Measurements from ENCODE around the gene ALS2CL. TPM values are rescaled to one million over a fixed set of nuclear protein-coding genes. Genes with fewer than 3 reads are reported as not detected.

The ALS2CL gene
- total RNA-seq, 1 experiment from 2014 or later, result 11.2 TPM

- Mint-ChIP-seq H3K36me3 (ENCODE audit: insufficient read depth, unreplicated experiment) (peaks cover 5% of the 10 kb centered on the region), H3K4me3 (ENCODE audit: unreplicated experiment) (no peak overlapping the region), H3K27ac (ENCODE audit: unreplicated experiment) (no peak overlapping the region), H3K9me3 (ENCODE audit: unreplicated experiment) (no peaks in the 10 kb centered on the region), H3K4me1 (ENCODE audit: low read depth, unreplicated experiment) (no peaks in the 10 kb centered on the region), H3K27me3 (ENCODE audit: insufficient read depth, unreplicated experiment) (no peaks in the 10 kb centered on the region)
- Histone ChIP-seq H3K4me3 (ENCODE audit: low read depth, low read length) (no peak overlapping the region), H3K36me3 (ENCODE audit: control insufficient read depth, insufficient read depth, low read length) (no peaks in the 10 kb centered on the region), H3K27me3 (replicated peaks; ENCODE audit: control insufficient read depth, insufficient read depth, low read length) (no peaks in the 10 kb centered on the region), H3K9me3 (no peaks in the 10 kb centered on the region), H3K4me1 (peaks cover 10% of the 10 kb centered on the region)
- TF ChIP-seq CTCF (IDR thresholded peaks at IDR 0.05; ENCODE audit: insufficient read depth in 1 of 2, low read depth in 1 of 2, low read length in 1 of 2, severe bottlenecking in 1 of 2, unreplicated experiment in 1 of 2), result no peak
- ChIA-PET CTCF (no interaction called here), POLR2A (no interaction called here)
- intact Hi-C loops (cut with micrococcal nuclease; ENCODE audit: unreplicated experiment), result no loop called here
- peak in 1 of 2 experiments; percentile 53 for DNase-seq
- BruUV-seq (replicated peaks), result no TSS peak
Observed at GRCh38 chr3:46711305-46711704, 17.8 kb upstream of the ALS2CL start.

GRCh38 chr3:46710671-46711295, 17.3 kb upstream of the ALS2CL start:
- BruUV-seq (replicated peaks), result no TSS peak
- Mint-ChIP-seq H3K36me3 (ENCODE audit: insufficient read depth, unreplicated experiment) (no peaks in the 10 kb centered on the region), H3K9me3 (ENCODE audit: unreplicated experiment) (no peaks in the 10 kb centered on the region), H3K27me3 (ENCODE audit: insufficient read depth, unreplicated experiment) (no peaks in the 10 kb centered on the region), H3K4me3 (ENCODE audit: unreplicated experiment) (no peak overlapping the region), H3K4me1 (ENCODE audit: low read depth, unreplicated experiment) (no peaks in the 10 kb centered on the region), H3K27ac (ENCODE audit: unreplicated experiment) (no peak overlapping the region)
- no peak overlapping the region for H3K4me3 ChIP-seq (ENCODE audit: low read depth, low read length)
- no peaks in the 10 kb centered on the region for H3K27me3 ChIP-seq (replicated peaks; ENCODE audit: control insufficient read depth, insufficient read depth, low read length)
- H3K9me3 ChIP-seq, result no peaks in the 10 kb centered on the region
- POLR2A ChIA-PET, result no interaction called here
- intact Hi-C loops (cut with micrococcal nuclease; ENCODE audit: unreplicated experiment), result no loop called here
- peak in 1 of 2 experiments; percentile 17 for DNase-seq
- H3K36me3 ChIP-seq (ENCODE audit: control insufficient read depth, insufficient read depth, low read length), result no peaks in the 10 kb centered on the region
- CTCF ChIA-PET, result interaction anchor here (1.5 kb wide), 1 partner anchor 199 kb away, joined by 4 read pairs; no protein-coding TSS in a partner anchor
- peaks cover 10% of the 10 kb centered on the region for H3K4me1 ChIP-seq
- no peak for TF ChIP-seq CTCF (IDR thresholded peaks at IDR 0.05; ENCODE audit: insufficient read depth in 1 of 2, low read depth in 1 of 2, low read length in 1 of 2, severe bottlenecking in 1 of 2, unreplicated experiment in 1 of 2)

GRCh38 chr3:46710229-46710628, 16.8 kb upstream of the ALS2CL start:
- ChIA-PET CTCF (interaction anchor here (1.5 kb wide), 1 partner anchor 199 kb away, joined by 4 read pairs; no protein-coding TSS in a partner anchor), POLR2A (no interaction called here)

More at GRCh38 chr3:46710229-46710628, 16.8 kb upstream of the ALS2CL start:
- DNase-seq, result no peak
- peaks cover 10% of the 10 kb centered on the region for H3K4me1 ChIP-seq
- intact Hi-C loops (cut with micrococcal nuclease; ENCODE audit: unreplicated experiment), result no loop called here
- no peaks in the 10 kb centered on the region for H3K36me3 ChIP-seq (ENCODE audit: control insufficient read depth, insufficient read depth, low read length)
- H3K9me3 ChIP-seq, result no peaks in the 10 kb centered on the region
- H3K27me3 ChIP-seq (replicated peaks; ENCODE audit: control insufficient read depth, insufficient read depth, low read length), result no peaks in the 10 kb centered on the region
- no peak for TF ChIP-seq CTCF (IDR thresholded peaks at IDR 0.05; ENCODE audit: insufficient read depth in 1 of 2, low read depth in 1 of 2, low read length in 1 of 2, severe bottlenecking in 1 of 2, unreplicated experiment in 1 of 2)
- H3K27me3 Mint-ChIP-seq (ENCODE audit: insufficient read depth, unreplicated experiment), result no peaks in the 10 kb centered on the region
- H3K4me3 Mint-ChIP-seq (ENCODE audit: unreplicated experiment), result no peak overlapping the region
- H3K27ac Mint-ChIP-seq (ENCODE audit: unreplicated experiment), result no peak overlapping the region
- BruUV-seq (replicated peaks), result no TSS peak
- H3K4me3 ChIP-seq (ENCODE audit: low read depth, low read length), result no peak overlapping the region
- H3K36me3 Mint-ChIP-seq (ENCODE audit: insufficient read depth, unreplicated experiment), result no peaks in the 10 kb centered on the region
- no peaks in the 10 kb centered on the region for H3K4me1 Mint-ChIP-seq (ENCODE audit: low read depth, unreplicated experiment)
- no peaks in the 10 kb centered on the region for H3K9me3 Mint-ChIP-seq (ENCODE audit: unreplicated experiment)

Measured in Caco-2 (cell line).